Measurements from ENCODE around the gene NCKAP5.

Gene NCKAP5

DNA sequence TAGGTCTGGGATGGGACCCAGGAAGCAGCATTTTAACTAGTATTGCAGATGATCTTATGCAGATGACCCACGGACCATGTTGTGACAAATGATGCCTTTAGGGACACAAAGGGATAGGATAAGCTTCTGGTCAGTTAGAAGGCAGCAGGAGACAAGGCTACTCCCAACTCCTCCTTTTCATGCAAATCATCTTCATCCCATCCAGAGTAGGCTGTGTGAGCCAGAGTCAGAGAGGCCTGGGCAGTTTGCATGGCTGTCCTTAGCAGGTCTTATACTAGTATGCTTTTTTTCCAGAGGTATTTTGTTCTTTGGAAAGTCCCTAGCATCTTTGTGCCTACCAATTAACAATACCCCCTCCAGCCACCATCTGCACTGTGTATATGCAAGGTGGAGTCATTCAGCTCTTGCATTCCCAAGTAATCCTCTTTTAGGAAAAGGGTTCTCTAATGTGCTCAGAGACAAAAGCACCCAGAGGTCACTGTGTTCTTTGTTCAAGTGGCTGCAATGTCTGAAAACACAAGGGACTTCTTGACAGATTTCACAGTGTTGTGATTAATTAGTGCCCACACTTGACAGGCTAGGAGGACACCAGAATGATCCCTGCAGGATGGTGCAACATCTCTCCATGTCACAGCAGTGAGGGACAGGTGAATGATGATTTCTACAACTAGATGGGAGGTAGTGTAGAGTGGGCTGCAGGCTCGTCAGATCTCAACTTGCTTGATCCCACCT is 225.8 kb downstream of the NCKAP5 start:
- TF ChIP-seq, protein P1, sequence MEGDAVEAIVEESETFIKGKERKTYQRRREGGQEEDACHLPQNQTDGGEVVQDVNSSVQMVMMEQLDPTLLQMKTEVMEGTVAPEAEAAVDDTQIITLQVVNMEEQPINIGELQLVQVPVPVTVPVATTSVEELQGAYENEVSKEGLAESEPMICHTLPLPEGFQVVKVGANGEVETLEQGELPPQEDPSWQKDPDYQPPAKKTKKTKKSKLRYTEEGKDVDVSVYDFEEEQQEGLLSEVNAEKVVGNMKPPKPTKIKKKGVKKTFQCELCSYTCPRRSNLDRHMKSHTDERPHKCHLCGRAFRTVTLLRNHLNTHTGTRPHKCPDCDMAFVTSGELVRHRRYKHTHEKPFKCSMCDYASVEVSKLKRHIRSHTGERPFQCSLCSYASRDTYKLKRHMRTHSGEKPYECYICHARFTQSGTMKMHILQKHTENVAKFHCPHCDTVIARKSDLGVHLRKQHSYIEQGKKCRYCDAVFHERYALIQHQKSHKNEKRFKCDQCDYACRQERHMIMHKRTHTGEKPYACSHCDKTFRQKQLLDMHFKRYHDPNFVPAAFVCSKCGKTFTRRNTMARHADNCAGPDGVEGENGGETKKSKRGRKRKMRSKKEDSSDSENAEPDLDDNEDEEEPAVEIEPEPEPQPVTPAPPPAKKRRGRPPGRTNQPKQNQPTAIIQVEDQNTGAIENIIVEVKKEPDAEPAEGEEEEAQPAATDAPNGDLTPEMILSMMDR (IDR thresholded peaks at IDR 0.05; ENCODE audit: extremely low read depth, insufficient read depth, missing control alignments), result no peak
- DNase-seq (ENCODE audit: low spot score), result no peak
- in situ Hi-C loops (cut with MboI; ENCODE audit: low pct_unique_long_range_greater_than_20kb, low sequenced_read_pairs, unreplicated experiment), result no loop called here

DNA sequence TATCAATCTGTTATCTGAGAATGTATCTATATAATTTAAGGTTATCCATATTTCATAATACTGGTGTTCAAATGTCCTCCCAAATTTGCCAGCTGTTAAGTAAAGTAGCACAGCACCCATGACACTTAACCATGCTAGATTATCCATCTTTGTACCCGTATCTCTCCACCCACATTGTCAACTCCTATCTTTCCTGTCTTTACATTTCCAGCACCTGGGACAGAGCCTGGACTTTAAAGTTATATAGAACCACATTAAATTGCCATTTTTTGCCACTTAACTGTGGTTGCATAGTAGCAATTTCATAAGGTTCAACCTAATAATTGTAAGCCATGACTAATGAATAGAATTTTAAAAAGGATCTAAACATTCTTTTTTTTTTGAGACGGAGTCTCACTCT is 226.7 kb downstream of the NCKAP5 start:
- TF ChIP-seq, protein P1 (IDR thresholded peaks at IDR 0.05; ENCODE audit: extremely low read depth, insufficient read depth, missing control alignments), result no peak
- in situ Hi-C loops (cut with MboI; ENCODE audit: low pct_unique_long_range_greater_than_20kb, low sequenced_read_pairs, unreplicated experiment), result no loop called here

DNA sequence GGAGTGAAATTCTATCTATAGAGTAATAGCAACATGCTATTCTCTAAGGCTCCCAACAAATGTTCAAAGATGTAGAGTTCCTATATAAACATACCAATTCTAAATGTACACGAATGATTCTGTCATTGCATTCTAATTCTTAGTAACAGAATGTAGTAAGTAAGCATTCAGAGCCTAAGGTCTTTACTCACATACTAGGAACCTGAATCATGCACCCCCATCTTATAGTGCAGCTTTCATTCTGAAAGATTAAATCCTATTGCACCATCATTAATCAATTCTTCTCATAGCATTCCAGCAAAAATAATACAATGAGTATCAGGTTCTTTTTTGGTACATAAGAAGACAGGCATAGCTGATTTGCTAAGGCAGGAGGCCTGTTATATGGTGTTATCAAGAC is 230.0 kb downstream of the NCKAP5 start:
- in situ Hi-C loops (cut with MboI; ENCODE audit: low pct_unique_long_range_greater_than_20kb, low sequenced_read_pairs, unreplicated experiment), result no loop called here
- DNase-seq (ENCODE audit: low spot score), result no peak
- TF ChIP-seq, protein P1 (IDR thresholded peaks at IDR 0.05; ENCODE audit: extremely low read depth, insufficient read depth, missing control alignments), result no peak

More for the DNA sequence above, 226.7 kb downstream of the NCKAP5 start:
- DNase-seq (ENCODE audit: low spot score), result no peak

DNA sequence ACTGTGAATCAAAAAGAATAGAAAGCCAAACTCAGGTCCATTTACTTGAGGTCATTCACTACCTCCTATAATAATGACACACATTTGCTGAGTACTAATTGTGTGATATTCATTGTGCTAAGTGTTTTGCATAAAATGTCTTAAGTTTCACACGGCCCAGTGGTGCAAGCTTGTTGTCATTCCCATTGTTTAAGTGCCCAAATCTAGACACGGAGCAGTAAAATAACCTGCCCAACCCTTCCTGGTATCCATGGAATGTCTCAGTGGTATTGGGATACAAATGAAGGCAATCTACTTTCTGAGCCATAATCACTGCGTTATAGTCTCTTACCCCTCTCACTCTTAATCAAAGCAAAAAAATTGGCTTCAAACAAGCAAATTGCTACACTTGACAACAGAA is 233.3 kb downstream of the NCKAP5 start:
- TF ChIP-seq, protein P1 (IDR thresholded peaks at IDR 0.05; ENCODE audit: extremely low read depth, insufficient read depth, missing control alignments), result no peak
- in situ Hi-C loops (cut with MboI; ENCODE audit: low pct_unique_long_range_greater_than_20kb, low sequenced_read_pairs, unreplicated experiment), result no loop called here
- no peak for DNase-seq (ENCODE audit: low spot score)

DNA sequence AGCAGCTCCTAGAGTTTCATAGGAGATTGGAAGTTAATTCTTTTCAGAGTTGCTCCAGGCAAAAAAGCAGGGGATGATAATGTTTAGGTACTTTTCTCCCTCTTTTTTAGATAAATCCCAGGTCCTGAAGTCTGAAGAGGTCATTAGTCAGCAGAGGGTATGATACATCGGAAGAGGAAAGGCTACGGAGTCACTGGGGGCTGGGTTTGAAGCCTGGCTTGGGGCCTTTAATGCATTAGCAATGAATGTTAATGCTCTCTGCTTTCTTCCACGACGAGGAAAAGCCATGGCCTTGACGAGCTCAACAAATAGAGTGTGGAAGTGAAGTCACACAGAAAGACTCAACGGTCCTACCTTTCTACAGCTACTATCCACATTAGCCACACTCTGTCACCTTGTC is 235.1 kb downstream of the NCKAP5 start:
- TF ChIP-seq, protein P1 (IDR thresholded peaks at IDR 0.05; ENCODE audit: extremely low read depth, insufficient read depth, missing control alignments), result no peak
- in situ Hi-C loops (cut with MboI; ENCODE audit: low pct_unique_long_range_greater_than_20kb, low sequenced_read_pairs, unreplicated experiment), result no loop called here
- no peak for DNase-seq (ENCODE audit: low spot score)

DNA sequence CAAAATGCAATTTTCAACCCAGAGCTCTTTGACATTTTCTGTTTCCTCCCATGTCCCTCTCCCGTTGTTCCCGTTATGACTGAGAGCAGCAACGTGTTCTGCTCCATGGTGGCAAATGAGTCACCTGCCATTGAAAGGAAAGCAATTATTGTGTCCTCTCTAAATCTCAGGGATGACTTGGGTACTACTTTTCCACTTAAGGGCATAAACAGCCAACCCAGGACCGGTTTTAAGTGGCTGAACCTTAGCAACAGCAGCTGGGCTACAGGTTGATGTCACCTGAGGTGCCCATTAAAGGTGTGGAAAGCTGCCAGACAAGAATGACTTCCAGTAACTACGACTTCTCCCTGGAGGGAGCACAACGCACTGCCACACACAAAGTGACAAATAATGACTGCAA is 236.8 kb downstream of the NCKAP5 start:
- in situ Hi-C loops (cut with MboI; ENCODE audit: low pct_unique_long_range_greater_than_20kb, low sequenced_read_pairs, unreplicated experiment), result no loop called here
- TF ChIP-seq, protein P1 (IDR thresholded peaks at IDR 0.05; ENCODE audit: extremely low read depth, insufficient read depth, missing control alignments), result no peak
- no peak for DNase-seq (ENCODE audit: low spot score)
